Chondrocyte (in vitro differentiated cells): Measurements from ENCODE around the gene PAPOLG. TPM values are rescaled to one million over a fixed set of nuclear protein-coding genes. Genes with fewer than 3 reads are reported as not detected.

Experiments
- DNase-seq: peaks from one replicate; pipeline ENCODE4 v3.0.0; 2021; ENCODE audit warnings: mixed read lengths, low spot score
- H3K27ac Mint-ChIP-seq: one replicate; pipeline ENCODE4 v1.8.0; 2021; ENCODE audit warnings: mild to moderate bottlenecking, moderate library complexity, mixed read lengths; ENCODE audit not compliant: unreplicated experiment
- H3K27me3 Mint-ChIP-seq: 2 replicates; pipeline ENCODE4 v1.8.0; 2021; ENCODE audit warnings: low read depth, mixed read lengths
- H3K36me3 Mint-ChIP-seq: 2 replicates; pipeline ENCODE4 v1.8.0; 2021; ENCODE audit warnings: low read depth, mixed read lengths
- H3K4me1 Mint-ChIP-seq: 2 replicates; pipeline ENCODE4 v1.8.0; 2021; ENCODE audit warnings: low read depth, mild to moderate bottlenecking, mixed read lengths
- H3K4me3 Mint-ChIP-seq: one replicate; pipeline ENCODE4 v1.8.0; 2021; ENCODE audit warnings: mild to moderate bottlenecking, moderate library complexity, mixed read lengths; ENCODE audit not compliant: unreplicated experiment
- H3K9me3 Mint-ChIP-seq: 2 replicates; pipeline ENCODE4 v1.8.0; 2021; ENCODE audit warnings: low read depth, mixed read lengths
- CTCF ChIP-seq: fragments of 200-600 bp; sonication (generic); IDR thresholded peaks from 2 replicates; pipeline ENCODE4 v1.5.0; 2021; ENCODE audit warnings: antibody characterized with exemption, mild to moderate bottlenecking, moderate library complexity
- total RNA-seq: library from RNA; stranded (reverse); gene quantifications from 3 replicates; pipeline ENCODE4 v1.2.1, GENCODE V29; 2021

PAPOLG gene
- total RNA-seq, 1 donor from 2014 or later, result 10.0 TPM

GRCh38 chr2:60745761-60746160 is 10.3 kb upstream of the PAPOLG start:
- H3K4me1 Mint-ChIP-seq, result peaks cover 10% of the 10 kb centered on the region
- H3K27me3 Mint-ChIP-seq, result peaks cover under 1% of the 10 kb centered on the region
- DNase-seq, result no peak
- no peak overlapping the region for H3K4me3 Mint-ChIP-seq
- H3K27ac Mint-ChIP-seq, result no peak overlapping the region
- no peaks in the 10 kb centered on the region for H3K9me3 Mint-ChIP-seq
- no peaks in the 10 kb centered on the region for H3K36me3 Mint-ChIP-seq
- TF ChIP-seq CTCF, result no peak

GRCh38 chr2:60746318-60746717 is 9.8 kb upstream of the PAPOLG start:
- Mint-ChIP-seq H3K9me3 (no peaks in the 10 kb centered on the region), H3K4me1 (peaks cover 10% of the 10 kb centered on the region), H3K4me3 (no peak overlapping the region), H3K36me3 (no peaks in the 10 kb centered on the region), H3K27ac (no peak overlapping the region), H3K27me3 (peaks cover 2% of the 10 kb centered on the region)
- DNase-seq, result no peak
- no peak for TF ChIP-seq CTCF

- Mint-ChIP-seq H3K27ac (no peak overlapping the region), H3K4me3 (no peak overlapping the region), H3K9me3 (no peaks in the 10 kb centered on the region), H3K4me1 (peaks cover 35% of the 10 kb centered on the region), H3K36me3 (peaks cover 20% of the 10 kb centered on the region), H3K27me3 (no peaks in the 10 kb centered on the region)
- no peak for TF ChIP-seq CTCF
- no peak for DNase-seq
Observed at GRCh38 chr2:60759654-60760053, 3.6 kb downstream of the PAPOLG start.

GRCh38 chr2:60764736-60765534 is 8.9 kb downstream of the PAPOLG start:
- Mint-ChIP-seq H3K4me3 (no peak overlapping the region), H3K36me3 (peaks cover 40% of the 10 kb centered on the region), H3K27ac (no peak overlapping the region), H3K9me3 (no peaks in the 10 kb centered on the region), H3K4me1 (peaks cover 6% of the 10 kb centered on the region), H3K27me3 (no peaks in the 10 kb centered on the region)
- no peak for DNase-seq
- TF ChIP-seq CTCF, result no peak

GRCh38 chr2:60766283-60766682 is 10.2 kb downstream of the PAPOLG start:
- Mint-ChIP-seq H3K4me3 (no peak overlapping the region), H3K27ac (no peak overlapping the region), H3K9me3 (no peaks in the 10 kb centered on the region), H3K27me3 (no peaks in the 10 kb centered on the region), H3K4me1 (peaks cover 4% of the 10 kb centered on the region), H3K36me3 (peaks cover 37% of the 10 kb centered on the region)
- DNase-seq, result no peak
- TF ChIP-seq CTCF, result no peak
